ENCODE measurements around the gene GPD1. TPM values are rescaled to one million over a fixed set of nuclear protein-coding genes. Genes with fewer than 3 reads are reported as not detected.

The GPD1 gene
- total RNA-seq, 1 experiment from 2014 or later: 0.37 TPM

- Mint-ChIP-seq H3K4me1 (ENCODE audit: insufficient read depth, unreplicated experiment) (peaks cover 4% of the 10 kb centered on the region), H3K9me3 (ENCODE audit: unreplicated experiment) (no peaks in the 10 kb centered on the region), H3K36me3 (ENCODE audit: insufficient read depth, unreplicated experiment) (no peaks in the 10 kb centered on the region), H3K27me3 (ENCODE audit: insufficient read depth, unreplicated experiment) (no peaks in the 10 kb centered on the region), H3K27ac (ENCODE audit: low read depth, unreplicated experiment) (no peak overlapping the region), H3K4me3 (ENCODE audit: unreplicated experiment) (no peak overlapping the region)
- no peak for TF ChIP-seq CTCF (IDR thresholded peaks at IDR 0.05; ENCODE audit: unreplicated experiment)
- BruUV-seq (replicated peaks): no TSS peak
- CTCF ChIA-PET: interaction anchor here (0.6 to 2.3 kb wide), 6 partner anchors 8 to 196 kb away, joined by 3 to 14 read pairs (median 4); partner anchors contain the start of gene COX14
- intact Hi-C loops (cut with micrococcal nuclease): no loop called here
- POLR2A ChIA-PET: no interaction called here
- DNase-seq (ENCODE audit: unreplicated experiment): peak; percentile 36
Observed at GRCh38 chr12:50062728-50063460, 40.9 kb upstream of the GPD1 start.

GRCh38 chr12:50065726-50066310 is 38.0 kb upstream of the GPD1 start:
- POLR2A ChIA-PET: interaction anchor here (1.3 kb wide), 1 partner anchor 167 kb away, joined by 3 read pairs; no protein-coding TSS in a partner anchor
- H3K27ac Mint-ChIP-seq (ENCODE audit: low read depth, unreplicated experiment): no peak overlapping the region

GRCh38 chr12:50066402-50066801 is 37.4 kb upstream of the GPD1 start:
- Mint-ChIP-seq H3K27ac (ENCODE audit: low read depth, unreplicated experiment) (no peak overlapping the region), H3K36me3 (ENCODE audit: insufficient read depth, unreplicated experiment) (no peaks in the 10 kb centered on the region), H3K9me3 (ENCODE audit: unreplicated experiment) (no peaks in the 10 kb centered on the region), H3K27me3 (ENCODE audit: insufficient read depth, unreplicated experiment) (no peaks in the 10 kb centered on the region), H3K4me3 (ENCODE audit: unreplicated experiment) (no peak overlapping the region), H3K4me1 (ENCODE audit: insufficient read depth, unreplicated experiment) (peaks cover 14% of the 10 kb centered on the region)
- no peak for TF ChIP-seq CTCF (IDR thresholded peaks at IDR 0.05; ENCODE audit: unreplicated experiment)
- intact Hi-C loops (cut with micrococcal nuclease): no loop called here
- BruUV-seq (replicated peaks): no TSS peak
- no peak for DNase-seq (ENCODE audit: unreplicated experiment)
- ChIA-PET CTCF (interaction anchor here (0.6 to 11.8 kb wide), 9 partner anchors 8 to 199 kb away, joined by 3 to 241 read pairs (median 6); partner anchors contain the start of gene AQP6), POLR2A (interaction anchor here (1.3 kb wide), 1 partner anchor 168 kb away, joined by 3 read pairs; no protein-coding TSS in a partner anchor)

More at GRCh38 chr12:50065726-50066310, 38.0 kb upstream of the GPD1 start:
- CTCF ChIA-PET: interaction anchor here (0.6 to 11.8 kb wide), 8 partner anchors 9 to 199 kb away, joined by 3 to 241 read pairs (median 7); partner anchors contain the start of gene AQP6
- intact Hi-C loops (cut with micrococcal nuclease): no loop called here
- no TSS peak for BruUV-seq (replicated peaks)
- H3K36me3 Mint-ChIP-seq (ENCODE audit: insufficient read depth, unreplicated experiment): no peaks in the 10 kb centered on the region
- no peak for TF ChIP-seq CTCF (IDR thresholded peaks at IDR 0.05; ENCODE audit: unreplicated experiment)
- no peaks in the 10 kb centered on the region for H3K27me3 Mint-ChIP-seq (ENCODE audit: insufficient read depth, unreplicated experiment)
- H3K9me3 Mint-ChIP-seq (ENCODE audit: unreplicated experiment): no peaks in the 10 kb centered on the region
- H3K4me1 Mint-ChIP-seq (ENCODE audit: insufficient read depth, unreplicated experiment): peaks cover 14% of the 10 kb centered on the region
- no peak overlapping the region for H3K4me3 Mint-ChIP-seq (ENCODE audit: unreplicated experiment)
- no peak for DNase-seq (ENCODE audit: unreplicated experiment)

- no peaks in the 10 kb centered on the region for H3K9me3 Mint-ChIP-seq (ENCODE audit: unreplicated experiment)
- no TSS peak for BruUV-seq (replicated peaks)
- peaks cover 10% of the 10 kb centered on the region for H3K4me1 Mint-ChIP-seq (ENCODE audit: insufficient read depth, unreplicated experiment)
- no peak for TF ChIP-seq CTCF (IDR thresholded peaks at IDR 0.05; ENCODE audit: unreplicated experiment)
- POLR2A ChIA-PET: interaction anchor here (0.9 to 2.1 kb wide), 3 partner anchors 44 to 102 kb away, joined by 3 to 7 read pairs (median 3); no protein-coding TSS in a partner anchor
- intact Hi-C loops (cut with micrococcal nuclease): no loop called here
- H3K27ac Mint-ChIP-seq (ENCODE audit: low read depth, unreplicated experiment): no peak overlapping the region
- H3K36me3 Mint-ChIP-seq (ENCODE audit: insufficient read depth, unreplicated experiment): no peaks in the 10 kb centered on the region
- no peak overlapping the region for H3K4me3 Mint-ChIP-seq (ENCODE audit: unreplicated experiment)
- DNase-seq (ENCODE audit: unreplicated experiment): no peak
- no peaks in the 10 kb centered on the region for H3K27me3 Mint-ChIP-seq (ENCODE audit: insufficient read depth, unreplicated experiment)
- CTCF ChIA-PET: interaction anchor here (0.5 to 11.8 kb wide), 16 partner anchors 8 to 273 kb away, joined by 3 to 241 read pairs (median 6); partner anchors contain the start of gene AQP6
Observed at GRCh38 chr12:50069069-50069468, 34.7 kb upstream of the GPD1 start.

Measured in MCF 10A (cell line).